Fibroblast of the aortic adventitia (primary cell): Measurements from ENCODE around the gene DIAPH3. TPM values are rescaled to one million over a fixed set of nuclear protein-coding genes. Genes with fewer than 3 reads are reported as not detected.

Source experiments
- DNase-seq: peaks from one replicate; pipeline ENCODE4 v3.0.0-alpha.2; 2010; ENCODE audit warnings: low read depth
- H3K4me3 ChIP-seq: 2 replicates; pipeline ENCODE4 v1.5.1; 2011; ENCODE audit warnings: low read depth, mild to moderate bottlenecking, control low read depth, low read length, moderate library complexity
- total RNA-seq: library from RNA; depleted of rRNA; stranded (reverse); fragments of >200 nt; gene quantifications from 2 replicates; pipeline ENCODE4 v1.2.3, GENCODE V29; 2012; ENCODE audit warnings: low replicate concordance
- TF ChIP-seq, protein P1 (sequence below): IDR thresholded peaks from 2 replicates; pipeline ENCODE4 v1.5.1; 2011; ENCODE audit warnings: mild to moderate bottlenecking, low read length, control low read depth, inconsistent platforms; ENCODE audit not compliant: insufficient read depth

Gene DIAPH3
- total RNA-seq, 1 donor = 40.9 TPM

DNA sequence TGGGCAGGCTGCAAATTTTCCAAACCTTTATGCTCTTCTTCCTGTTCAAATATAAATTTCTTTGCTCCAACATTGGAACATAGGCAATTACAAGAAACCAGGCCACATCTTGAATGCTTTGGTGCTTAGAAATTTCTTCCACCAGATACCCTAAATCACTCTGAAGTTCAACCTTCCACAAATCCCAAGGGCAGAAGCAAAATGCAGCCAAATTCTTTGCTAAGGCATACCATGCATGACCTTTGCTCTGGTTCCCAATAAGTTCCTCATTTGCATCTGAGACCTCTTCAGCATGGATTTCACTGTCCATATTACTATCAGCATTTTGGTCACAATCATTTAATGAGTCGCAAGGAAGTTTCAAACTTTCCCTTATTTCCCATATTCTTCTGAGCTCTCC lies 130.9 kb downstream of the DIAPH3 start:
- H3K4me3 ChIP-seq = no peak overlapping the region
- DNase-seq = no peak
- TF ChIP-seq, protein P1, sequence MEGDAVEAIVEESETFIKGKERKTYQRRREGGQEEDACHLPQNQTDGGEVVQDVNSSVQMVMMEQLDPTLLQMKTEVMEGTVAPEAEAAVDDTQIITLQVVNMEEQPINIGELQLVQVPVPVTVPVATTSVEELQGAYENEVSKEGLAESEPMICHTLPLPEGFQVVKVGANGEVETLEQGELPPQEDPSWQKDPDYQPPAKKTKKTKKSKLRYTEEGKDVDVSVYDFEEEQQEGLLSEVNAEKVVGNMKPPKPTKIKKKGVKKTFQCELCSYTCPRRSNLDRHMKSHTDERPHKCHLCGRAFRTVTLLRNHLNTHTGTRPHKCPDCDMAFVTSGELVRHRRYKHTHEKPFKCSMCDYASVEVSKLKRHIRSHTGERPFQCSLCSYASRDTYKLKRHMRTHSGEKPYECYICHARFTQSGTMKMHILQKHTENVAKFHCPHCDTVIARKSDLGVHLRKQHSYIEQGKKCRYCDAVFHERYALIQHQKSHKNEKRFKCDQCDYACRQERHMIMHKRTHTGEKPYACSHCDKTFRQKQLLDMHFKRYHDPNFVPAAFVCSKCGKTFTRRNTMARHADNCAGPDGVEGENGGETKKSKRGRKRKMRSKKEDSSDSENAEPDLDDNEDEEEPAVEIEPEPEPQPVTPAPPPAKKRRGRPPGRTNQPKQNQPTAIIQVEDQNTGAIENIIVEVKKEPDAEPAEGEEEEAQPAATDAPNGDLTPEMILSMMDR = no peak

DNA sequence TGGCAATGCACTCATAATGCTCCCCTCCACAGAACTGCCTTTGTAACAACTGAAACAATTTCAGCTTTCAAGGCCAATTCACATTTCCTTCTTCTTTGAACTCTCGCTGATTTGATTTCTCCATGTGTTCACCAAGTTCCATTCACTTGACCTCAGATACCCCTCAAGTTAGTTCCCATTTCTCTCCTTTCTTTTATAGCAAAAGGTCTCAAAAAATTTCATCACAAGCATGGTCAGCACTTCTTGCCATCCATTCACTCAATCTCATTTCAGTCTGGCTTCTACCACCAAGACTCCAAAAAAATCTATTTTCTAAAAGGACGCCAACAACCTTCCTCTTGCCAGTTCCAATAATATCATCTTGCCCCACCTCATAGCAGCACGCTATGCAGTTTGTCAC lies 135.7 kb downstream of the DIAPH3 start:
- DNase-seq = no peak
- TF ChIP-seq, protein P1 = no peak
- no peak overlapping the region for H3K4me3 ChIP-seq

- TF ChIP-seq, protein P1 = no peak
- no peak overlapping the region for H3K4me3 ChIP-seq
- DNase-seq = no peak
Measured at GRCh38 chr13:60026286-60026685, 137.4 kb downstream of the DIAPH3 start.

GRCh38 chr13:60020288-60020687 lies 143.4 kb downstream of the DIAPH3 start:
- TF ChIP-seq, protein P1 = no peak
- no peak for DNase-seq
- H3K4me3 ChIP-seq = no peak overlapping the region

DNA sequence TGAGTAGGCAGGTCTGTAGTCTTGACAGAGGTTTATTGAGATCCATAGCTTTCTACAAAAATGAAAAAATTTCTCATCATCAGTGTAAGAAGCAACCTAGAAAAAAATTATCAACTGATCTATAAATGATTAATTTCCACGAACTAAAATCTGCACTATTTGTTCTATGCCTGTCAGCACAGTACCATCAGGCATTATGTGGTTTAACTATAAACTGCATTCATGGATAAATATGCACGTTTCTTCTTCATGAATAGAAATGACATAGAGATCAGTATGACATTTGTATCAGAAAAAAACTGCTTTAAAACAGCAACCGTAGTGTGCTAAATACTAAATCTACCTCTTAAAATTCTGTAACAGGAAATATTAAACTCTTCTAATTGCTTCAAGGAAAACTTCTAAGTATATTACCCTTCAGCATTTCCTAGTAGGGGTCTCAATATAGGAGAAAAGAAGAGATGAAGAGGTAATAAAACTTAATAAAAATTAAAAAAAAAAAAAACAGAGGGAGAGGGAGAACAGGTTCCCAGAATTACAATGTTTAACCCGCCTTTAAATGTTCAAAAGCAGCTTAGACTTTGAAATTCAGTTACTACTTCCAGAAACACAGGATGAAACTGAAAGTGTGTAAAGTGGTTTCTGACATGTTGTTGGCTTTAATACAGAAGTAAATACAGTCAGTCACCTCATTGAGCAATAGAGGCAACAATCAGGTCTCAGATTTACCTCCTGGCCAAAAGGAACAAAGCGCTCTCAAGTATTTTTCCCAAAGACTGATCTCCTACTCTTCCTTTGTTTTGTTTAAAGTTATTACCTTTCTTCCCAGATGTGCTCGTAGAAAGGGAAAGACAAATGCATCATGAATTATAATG lies 144.4 kb downstream of the DIAPH3 start:
- peak; percentile 55 for DNase-seq
- H3K4me3 ChIP-seq = no peak overlapping the region
- TF ChIP-seq, protein P1 = no peak

GRCh38 chr13:60018536-60018935 lies 145.2 kb downstream of the DIAPH3 start:
- no peak for DNase-seq
- TF ChIP-seq, protein P1 = no peak
- H3K4me3 ChIP-seq = no peak overlapping the region
